ENCODE measurements around the gene STAG1.

Gene STAG1

DNA sequence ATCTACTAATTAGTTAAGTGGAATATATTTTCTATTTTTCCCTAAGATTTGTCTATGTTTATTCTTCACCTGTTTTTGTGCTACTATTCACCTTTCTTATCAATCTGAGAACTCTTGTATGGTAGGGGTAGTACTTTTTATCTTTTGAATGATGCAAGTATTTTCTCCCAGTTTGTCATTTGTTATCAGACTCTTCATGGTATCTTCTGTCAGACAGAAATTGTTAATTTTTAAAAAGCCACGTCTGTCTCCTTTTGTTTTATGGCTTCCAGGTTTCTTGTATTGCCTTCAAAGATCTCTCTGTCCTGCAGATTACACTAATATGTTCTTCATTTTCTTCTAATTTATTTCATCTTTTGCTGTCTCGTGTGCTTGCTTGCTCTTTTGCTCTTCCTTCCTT, 317.7 kb downstream of the STAG1 start:
- Histone ChIP-seq H3K4me3 (ENCODE audit: low read depth, low read length) (no peak overlapping the region), H3K27ac (ENCODE audit: extremely low read depth, low read depth, low read length) (no peak overlapping the region), H3K36me3 (ENCODE audit: control insufficient read depth in 2 of 2, insufficient read depth in 1 of 2, low read length in 2 of 2) (peaks cover 0 to 2% of the 10 kb centered on the region in 2 experiments; a peak in 2 of 3 replicates), H3K4me1 (ENCODE audit: control insufficient read depth, insufficient read depth, low read length) (no peaks in the 10 kb centered on the region), H3K9me3 (ENCODE audit: control insufficient read depth, insufficient read depth, low read depth, low read length) (no peaks in the 10 kb centered on the region)
- ChIA-PET CTCF (no interaction called here), POLR2A (no interaction called here)
- no peak for TF ChIP-seq ZNF747 (tag by site-specific recombination; IDR thresholded peaks at IDR 0.05)
- no peak for TF ChIP-seq BCL11B (tag by site-specific recombination; IDR thresholded peaks at IDR 0.05; ENCODE audit: low read depth)
- TF ChIP-seq HOXA7 (CRISPR knock-in tag; IDR thresholded peaks at IDR 0.05; ENCODE audit: borderline replicate concordance) = no peak
- TF ChIP-seq MZF1 (tag by site-specific recombination; IDR thresholded peaks at IDR 0.05; ENCODE audit: borderline replicate concordance) = no peak
- TF ChIP-seq ZNF239 (tag by site-specific recombination; IDR thresholded peaks at IDR 0.05) = no peak
- no peak for TF ChIP-seq MEIS1 (CRISPR knock-in tag; IDR thresholded peaks at IDR 0.05; ENCODE audit: borderline replicate concordance)

- Histone ChIP-seq H3K36me3 (ENCODE audit: control insufficient read depth in 2 of 2, insufficient read depth in 1 of 2, low read length in 2 of 2) (peaks cover 0 to 2% of the 10 kb centered on the region in 2 experiments; a peak in 1 of 3 replicates), H3K4me3 (ENCODE audit: low read depth, low read length) (no peak overlapping the region), H3K4me1 (ENCODE audit: control insufficient read depth, insufficient read depth, low read length) (no peaks in the 10 kb centered on the region), H3K27ac (ENCODE audit: extremely low read depth, low read depth, low read length) (no peak overlapping the region), H3K9me3 (ENCODE audit: control insufficient read depth, insufficient read depth, low read depth, low read length) (no peaks in the 10 kb centered on the region)
- CTCF ChIA-PET = no interaction called here
- POLR2A ChIA-PET = no interaction called here
- no peak for TF ChIP-seq ZSCAN23 (tag by site-specific recombination; IDR thresholded peaks at IDR 0.05)
These were observed 319.5 kb downstream of the STAG1 start for GRCh38 chr3:136432685-136433084.

- TF ChIP-seq FEZF1 (tag by site-specific recombination; IDR thresholded peaks at IDR 0.05) = peak; percentile 14; the same call in 1 of the 2 replicates
- no peak for TF ChIP-seq ZFHX2 (tag by site-specific recombination; conservative IDR thresholded peaks at IDR 0.05)
- Histone ChIP-seq H3K36me3 (ENCODE audit: control insufficient read depth in 2 of 2, insufficient read depth in 1 of 2, low read length in 2 of 2) (peaks cover 0 to 2% of the 10 kb centered on the region in 2 experiments; a peak in 2 of 3 replicates), H3K4me1 (ENCODE audit: control insufficient read depth, insufficient read depth, low read length) (no peaks in the 10 kb centered on the region), H3K4me3 (ENCODE audit: low read depth, low read length) (no peak overlapping the region), H3K9me3 (ENCODE audit: control insufficient read depth, insufficient read depth, low read depth, low read length) (no peaks in the 10 kb centered on the region), H3K27ac (ENCODE audit: extremely low read depth, low read depth, low read length) (no peak overlapping the region)
- POLR2A ChIA-PET = interaction anchor here (0.6 kb wide), 1 partner anchor 846 kb away, joined by 6 read pairs; no protein-coding TSS in a partner anchor
- CTCF ChIA-PET = interaction anchor here (0.6 kb wide), 1 partner anchor 1625 kb away, joined by 3 read pairs; no protein-coding TSS in a partner anchor
These were observed 324.0 kb downstream of the STAG1 start for GRCh38 chr3:136428167-136428566.

DNA sequence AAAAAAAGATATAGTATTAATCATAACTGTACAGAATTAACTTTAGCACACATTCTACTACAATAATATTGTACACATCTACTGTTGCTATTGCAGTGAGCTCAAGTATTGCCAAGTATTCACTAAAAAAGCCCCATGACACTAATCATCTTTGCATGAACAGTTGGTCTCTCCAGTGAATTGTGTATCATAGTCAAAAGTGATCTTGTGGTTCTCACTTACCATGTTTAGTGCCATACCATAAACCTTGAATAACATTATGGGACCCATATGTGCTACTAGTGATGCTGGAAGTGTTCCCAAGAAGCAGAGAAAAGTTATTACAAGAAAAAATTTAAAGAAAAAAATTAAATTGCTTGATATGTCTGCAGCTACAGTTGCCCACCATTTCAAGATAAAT, 324.9 kb downstream of the STAG1 start:
- POLR2A ChIA-PET = no interaction called here
- no peak overlapping the region for H3K4me3 ChIP-seq (ENCODE audit: low read depth, low read length)
- CTCF ChIA-PET = no interaction called here
- H3K9me3 ChIP-seq (ENCODE audit: control insufficient read depth, insufficient read depth, low read depth, low read length) = no peaks in the 10 kb centered on the region
- H3K36me3 ChIP-seq (ENCODE audit: control insufficient read depth in 2 of 2, insufficient read depth in 1 of 2, low read length in 2 of 2) = peaks cover 0 to 2% of the 10 kb centered on the region in 2 experiments; a peak in 2 of 3 replicates
- H3K4me1 ChIP-seq (ENCODE audit: control insufficient read depth, insufficient read depth, low read length) = no peaks in the 10 kb centered on the region
- H3K27ac ChIP-seq (ENCODE audit: extremely low read depth, low read depth, low read length) = no peak overlapping the region
- no peak for TF ChIP-seq TRIM28 (IDR thresholded peaks at IDR 0.05; ENCODE audit: borderline replicate concordance, low read length)
- no peak for TF ChIP-seq ZNF707 (tag by site-specific recombination; IDR thresholded peaks at IDR 0.05)
- no peak for TF ChIP-seq ZNF830 (tag by site-specific recombination; IDR thresholded peaks at IDR 0.05; ENCODE audit: low read depth)
- no peak for TF ChIP-seq ZNF585B (tag by site-specific recombination; IDR thresholded peaks at IDR 0.05)
- TF ChIP-seq ZIC2 (tag by site-specific recombination; IDR thresholded peaks at IDR 0.05) = no peak
- no peak for TF ChIP-seq HOXD13 (CRISPR knock-in tag; IDR thresholded peaks at IDR 0.05; ENCODE audit: borderline replicate concordance)
- TF ChIP-seq ZNF248 (tag by site-specific recombination; IDR thresholded peaks at IDR 0.05) = no peak
- no peak for TF ChIP-seq KLF9 (tag by site-specific recombination; IDR thresholded peaks at IDR 0.05; ENCODE audit: low read depth)
- no peak for TF ChIP-seq ZNF19 (tag by site-specific recombination; IDR thresholded peaks at IDR 0.05; ENCODE audit: low read depth)
- TF ChIP-seq, protein P1, sequence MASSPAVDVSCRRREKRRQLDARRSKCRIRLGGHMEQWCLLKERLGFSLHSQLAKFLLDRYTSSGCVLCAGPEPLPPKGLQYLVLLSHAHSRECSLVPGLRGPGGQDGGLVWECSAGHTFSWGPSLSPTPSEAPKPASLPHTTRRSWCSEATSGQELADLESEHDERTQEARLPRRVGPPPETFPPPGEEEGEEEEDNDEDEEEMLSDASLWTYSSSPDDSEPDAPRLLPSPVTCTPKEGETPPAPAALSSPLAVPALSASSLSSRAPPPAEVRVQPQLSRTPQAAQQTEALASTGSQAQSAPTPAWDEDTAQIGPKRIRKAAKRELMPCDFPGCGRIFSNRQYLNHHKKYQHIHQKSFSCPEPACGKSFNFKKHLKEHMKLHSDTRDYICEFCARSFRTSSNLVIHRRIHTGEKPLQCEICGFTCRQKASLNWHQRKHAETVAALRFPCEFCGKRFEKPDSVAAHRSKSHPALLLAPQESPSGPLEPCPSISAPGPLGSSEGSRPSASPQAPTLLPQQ (tag by site-specific recombination; IDR thresholded peaks at IDR 0.05) = no peak
- TF ChIP-seq, protein P2, sequence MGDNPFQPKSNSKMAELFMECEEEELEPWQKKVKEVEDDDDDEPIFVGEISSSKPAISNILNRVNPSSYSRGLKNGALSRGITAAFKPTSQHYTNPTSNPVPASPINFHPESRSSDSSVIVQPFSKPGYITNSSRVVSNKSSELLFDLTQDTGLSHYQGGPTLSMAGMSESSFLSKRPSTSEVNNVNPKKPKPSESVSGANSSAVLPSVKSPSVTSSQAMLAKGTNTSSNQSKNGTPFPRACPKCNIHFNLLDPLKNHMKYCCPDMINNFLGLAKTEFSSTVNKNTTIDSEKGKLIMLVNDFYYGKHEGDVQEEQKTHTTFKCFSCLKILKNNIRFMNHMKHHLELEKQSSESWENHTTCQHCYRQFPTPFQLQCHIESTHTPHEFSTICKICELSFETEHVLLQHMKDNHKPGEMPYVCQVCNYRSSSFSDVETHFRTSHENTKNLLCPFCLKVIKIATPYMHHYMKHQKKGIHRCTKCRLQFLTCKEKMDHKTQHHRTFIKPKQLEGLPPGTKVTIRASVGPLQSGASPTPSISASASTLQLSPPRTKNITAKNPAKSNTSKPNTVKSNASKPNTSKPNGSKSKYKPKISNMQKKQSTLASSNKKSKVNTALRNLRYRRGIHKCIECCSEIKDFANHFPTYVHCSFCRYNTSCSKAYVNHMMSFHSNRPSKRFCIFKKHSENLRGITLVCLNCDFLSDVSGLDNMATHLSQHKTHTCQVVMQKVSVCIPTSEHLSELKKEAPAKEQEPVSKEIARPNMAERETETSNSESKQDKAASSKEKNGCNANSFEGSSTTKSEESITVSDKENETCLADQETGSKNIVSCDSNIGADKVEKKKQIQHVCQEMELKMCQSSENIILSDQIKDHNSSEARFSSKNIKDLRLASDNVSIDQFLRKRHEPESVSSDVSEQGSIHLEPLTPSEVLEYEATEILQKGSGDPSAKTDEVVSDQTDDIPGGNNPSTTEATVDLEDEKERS (tag by site-specific recombination; IDR thresholded peaks at IDR 0.05) = no peak
- TF ChIP-seq, protein P3, sequence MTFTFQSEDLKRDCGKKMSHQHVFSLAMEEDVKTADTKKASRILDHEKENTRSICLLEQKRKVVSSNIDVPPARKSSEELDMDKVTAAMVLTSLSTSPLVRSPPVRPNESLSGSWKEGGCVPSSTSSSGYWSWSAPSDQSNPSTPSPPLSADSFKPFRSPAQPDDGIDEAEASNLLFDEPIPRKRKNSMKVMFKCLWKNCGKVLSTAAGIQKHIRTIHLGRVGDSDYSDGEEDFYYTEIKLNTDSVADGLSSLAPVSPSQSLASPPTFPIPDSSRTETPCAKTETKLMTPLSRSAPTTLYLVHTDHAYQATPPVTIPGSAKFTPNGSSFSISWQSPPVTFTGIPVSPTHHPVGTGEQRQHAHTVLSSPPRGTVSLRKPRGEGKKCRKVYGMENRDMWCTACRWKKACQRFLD (tag by site-specific recombination; IDR thresholded peaks at IDR 0.05) = no peak
- TF ChIP-seq ZNF473 (tag by site-specific recombination; IDR thresholded peaks at IDR 0.05) = no peak
- TF ChIP-seq, protein P4, sequence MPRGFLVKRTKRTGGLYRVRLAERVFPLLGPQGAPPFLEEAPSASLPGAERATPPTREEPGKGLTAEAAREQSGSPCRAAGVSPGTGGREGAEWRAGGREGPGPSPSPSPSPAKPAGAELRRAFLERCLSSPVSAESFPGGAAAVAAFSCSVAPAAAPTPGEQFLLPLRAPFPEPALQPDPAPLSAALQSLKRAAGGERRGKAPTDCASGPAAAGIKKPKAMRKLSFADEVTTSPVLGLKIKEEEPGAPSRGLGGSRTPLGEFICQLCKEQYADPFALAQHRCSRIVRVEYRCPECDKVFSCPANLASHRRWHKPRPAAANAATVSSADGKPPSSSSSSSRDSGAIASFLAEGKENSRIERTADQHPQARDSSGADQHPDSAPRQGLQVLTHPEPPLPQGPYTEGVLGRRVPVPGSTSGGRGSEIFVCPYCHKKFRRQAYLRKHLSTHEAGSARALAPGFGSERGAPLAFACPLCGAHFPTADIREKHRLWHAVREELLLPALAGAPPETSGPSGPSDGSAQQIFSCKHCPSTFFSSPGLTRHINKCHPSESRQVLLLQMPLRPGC (tag by site-specific recombination; IDR thresholded peaks at IDR 0.05) = no peak
